Measurements from ENCODE around the gene INHA.

Gene INHA

DNA sequence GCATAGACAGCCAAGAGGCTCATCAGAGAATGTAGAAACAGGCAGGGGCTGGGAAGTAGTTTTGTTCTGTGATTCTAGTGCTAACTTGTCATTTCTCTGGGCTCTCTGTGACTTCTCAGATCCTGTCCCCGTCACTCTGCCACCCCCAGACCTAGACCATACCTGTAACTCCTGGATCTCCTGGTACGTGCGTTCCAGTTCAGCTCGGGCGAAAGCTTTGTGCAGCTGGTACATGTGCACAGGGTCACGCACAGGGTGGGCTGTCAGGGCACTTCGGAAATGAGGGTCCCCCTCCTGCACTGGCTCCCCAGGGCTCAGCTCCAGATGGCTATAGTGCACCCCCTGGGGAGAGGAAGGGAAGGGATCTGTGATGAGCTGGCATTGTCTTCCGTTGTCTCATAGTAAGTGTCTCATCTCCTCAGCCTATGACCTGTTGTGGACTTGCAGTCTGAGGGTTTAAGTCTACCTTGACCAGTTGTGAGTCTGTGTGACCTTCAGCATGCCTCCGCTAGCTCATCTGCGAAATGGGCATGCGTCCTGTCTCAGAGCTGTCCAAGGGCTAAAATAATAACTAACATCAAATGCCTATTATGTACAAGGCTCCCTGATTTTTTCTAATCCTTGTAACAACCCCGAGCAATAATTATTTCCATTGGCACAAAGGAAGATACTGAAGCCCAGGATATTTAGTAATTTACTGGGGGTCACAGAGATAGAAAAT lies 31.2 kb upstream of the INHA start:
- no peak for DNase-seq (ENCODE audit: low read depth)

DNA sequence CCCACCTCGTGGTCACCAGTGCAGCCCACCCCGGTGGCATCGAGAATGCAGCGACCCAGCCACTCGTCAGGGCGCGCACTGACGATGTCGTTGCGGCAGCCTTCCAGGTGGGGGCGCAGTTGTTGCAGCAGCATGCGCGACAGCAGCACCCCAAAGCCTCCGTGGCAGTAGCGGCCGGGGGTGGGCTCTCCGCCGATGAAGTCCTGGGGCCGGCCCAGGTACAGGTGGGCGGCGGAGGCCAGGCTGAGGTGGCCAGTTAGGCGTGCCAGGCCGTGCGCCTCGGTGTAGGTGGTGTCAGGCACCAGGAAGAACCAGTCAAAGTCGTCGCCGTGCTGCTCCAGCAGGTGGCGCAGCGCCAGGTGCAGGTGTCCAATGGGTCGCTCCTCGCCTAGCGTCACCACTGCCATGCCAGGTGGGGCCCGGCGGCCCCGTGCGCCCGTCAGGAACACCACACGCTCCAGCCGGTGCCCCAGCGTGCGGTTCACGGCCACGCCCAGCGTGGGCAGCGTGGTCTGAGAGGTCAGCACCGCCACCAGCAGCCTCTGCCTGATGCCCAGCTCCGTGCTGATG lies 30.4 kb upstream of the INHA start:
- peak; percentile 62 for DNase-seq (ENCODE audit: low read depth)

DNA sequence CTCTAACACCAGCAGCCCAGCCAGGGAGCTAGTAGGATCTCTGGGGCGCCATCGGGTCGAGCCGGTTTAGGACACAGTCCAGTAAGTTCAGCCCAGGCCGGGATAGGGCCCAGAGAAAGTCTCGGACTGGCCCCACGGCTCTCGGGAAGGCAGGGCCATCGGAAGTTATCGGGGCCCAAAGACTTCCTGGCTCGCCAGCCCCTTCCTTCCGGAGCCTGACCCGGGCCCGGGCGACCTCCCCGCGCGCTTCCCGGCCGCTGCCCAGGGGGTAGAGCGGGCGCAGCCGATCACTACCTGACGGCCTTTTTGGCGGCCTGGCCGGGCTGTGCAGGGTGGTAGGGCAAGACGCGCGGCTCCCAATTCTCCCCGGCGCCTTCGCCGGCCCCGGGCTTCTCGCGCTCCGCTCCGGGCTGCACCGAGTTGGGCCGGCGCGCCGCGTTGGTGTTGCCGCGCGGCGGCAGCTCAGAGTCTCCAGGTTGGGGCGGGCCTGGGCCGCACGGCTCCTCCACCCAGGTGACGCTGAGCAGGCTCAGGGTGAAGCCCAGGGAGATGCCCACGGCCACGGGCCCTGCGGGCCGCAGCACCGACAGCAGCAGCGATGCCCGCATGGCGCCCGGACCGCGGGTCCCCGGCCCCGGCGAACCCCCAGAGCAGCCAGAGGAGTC lies 29.0 kb upstream of the INHA start:
- DNase-seq (ENCODE audit: low read depth), result peak; percentile 47

DNA sequence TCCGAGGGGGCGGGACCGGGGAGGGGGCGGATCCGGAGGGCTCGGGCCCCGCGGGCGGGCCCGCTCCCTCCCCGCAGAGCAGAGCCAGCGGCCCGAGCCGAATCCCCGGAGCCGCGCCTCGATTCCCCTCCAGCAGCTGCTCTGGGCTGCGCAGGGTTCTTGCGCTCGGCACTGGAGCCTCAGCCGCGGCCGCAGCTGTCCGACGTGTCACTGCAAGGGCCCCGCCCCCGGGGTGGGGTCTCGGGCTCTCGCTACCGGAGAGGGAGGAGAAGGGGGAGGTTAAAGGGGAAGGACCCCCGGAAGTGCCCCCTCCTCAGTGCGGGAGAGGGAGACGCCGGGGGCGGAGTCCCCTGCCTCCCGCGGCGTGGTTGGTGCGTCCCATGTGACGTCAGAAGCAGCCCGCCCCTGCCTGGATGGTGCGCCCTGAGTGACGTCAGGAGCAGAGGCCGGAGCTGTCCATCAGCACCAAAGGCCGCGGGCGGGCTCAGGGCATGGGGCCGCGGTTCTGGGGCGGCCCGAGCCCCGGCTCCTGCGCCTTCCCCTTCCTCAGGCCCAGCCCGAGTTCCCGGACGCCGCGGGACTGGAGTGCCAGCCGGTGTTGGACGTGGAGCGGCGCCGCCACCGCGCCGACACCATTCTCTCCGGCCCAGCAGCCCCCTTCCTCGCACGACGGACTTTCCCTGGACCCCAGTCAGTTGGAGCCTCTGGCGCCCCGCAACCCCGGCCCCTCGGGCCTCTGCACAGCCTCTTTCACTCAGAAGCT lies 28.3 kb upstream of the INHA start, which contains the start of the genes CHPF and TMEM198:
Gene CHPF (minus strand): TSS at position 214 of the 763 bp plus-strand sequence. CDS start 271 bp downstream, outside the sequence.
Gene TMEM198 (plus strand): TSS at position 433 of the 763 bp plus-strand sequence. CDS start 700 bp downstream, outside the sequence.
- DNase-seq (ENCODE audit: low read depth), result peak; percentile 97

DNA sequence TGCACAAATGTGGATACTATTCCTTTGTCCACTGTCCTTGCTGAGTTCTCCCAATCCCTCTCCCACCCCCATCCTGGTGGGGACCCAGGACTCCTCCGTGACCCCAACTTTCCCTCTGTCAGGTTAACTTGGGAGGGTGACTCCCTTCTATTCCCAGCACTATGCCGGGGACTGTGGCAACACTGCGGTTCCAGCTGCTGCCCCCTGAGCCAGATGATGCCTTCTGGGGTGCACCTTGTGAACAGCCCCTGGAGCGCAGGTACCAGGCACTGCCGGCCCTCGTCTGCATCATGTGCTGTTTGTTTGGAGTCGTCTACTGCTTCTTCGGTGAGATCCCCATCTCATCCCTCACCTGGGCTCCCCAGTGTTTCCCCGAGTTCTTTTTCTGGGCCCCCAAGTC lies 27.5 kb upstream of the INHA start:
- no peak for DNase-seq (ENCODE audit: low read depth)

DNA sequence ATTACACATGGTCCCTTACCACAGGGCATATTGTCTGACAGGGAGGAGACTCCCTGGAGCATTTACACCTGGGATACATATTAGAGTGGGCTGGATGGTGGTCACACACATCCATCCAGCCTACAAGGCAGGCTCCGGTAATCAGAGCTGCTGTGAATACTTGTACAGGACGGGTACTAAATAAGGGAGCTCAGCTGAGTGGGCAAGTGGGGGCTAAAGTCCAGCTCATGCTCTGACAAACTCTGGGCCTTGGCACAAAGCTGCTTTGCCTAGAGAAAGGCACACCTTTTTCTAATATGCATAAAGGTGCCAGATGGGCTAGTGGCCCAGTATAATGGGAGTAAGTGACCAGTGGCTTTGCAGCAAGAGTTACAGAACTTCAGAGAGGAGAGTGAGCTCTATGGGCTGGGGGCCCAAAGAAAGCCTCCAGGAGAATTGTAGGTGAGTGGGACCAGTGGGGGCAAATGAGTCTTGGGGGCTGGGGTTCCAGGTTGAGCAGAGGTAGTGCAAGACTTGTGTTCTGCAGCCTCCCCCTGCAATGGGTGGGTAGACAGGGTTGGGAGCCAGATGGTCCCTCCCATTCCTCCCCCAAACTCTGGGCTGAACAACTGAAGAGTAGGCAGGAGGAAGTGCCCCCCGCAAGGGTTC lies 26.7 kb upstream of the INHA start:
- DNase-seq (ENCODE audit: low read depth), result no peak

DNA sequence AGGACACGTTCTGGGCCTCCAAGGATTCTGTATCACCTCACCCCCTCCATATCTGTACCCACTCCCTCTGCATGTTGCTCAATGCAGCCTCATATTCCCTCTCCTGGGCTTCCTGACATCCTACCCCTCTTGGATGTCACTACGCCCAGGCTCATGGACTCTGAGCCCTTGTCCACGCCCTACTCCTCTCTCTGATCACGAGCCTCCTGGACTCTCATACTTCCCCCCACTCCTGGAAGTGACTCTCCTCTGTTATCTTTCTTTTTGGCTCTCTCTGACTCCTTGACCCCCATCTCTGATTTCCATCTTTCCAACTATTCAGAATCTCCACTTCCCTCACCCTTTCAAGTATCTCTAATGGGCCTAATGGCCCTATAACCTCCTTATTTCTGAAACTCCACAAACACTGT lies 26.2 kb upstream of the INHA start:
- no peak for DNase-seq (ENCODE audit: low read depth)

DNA sequence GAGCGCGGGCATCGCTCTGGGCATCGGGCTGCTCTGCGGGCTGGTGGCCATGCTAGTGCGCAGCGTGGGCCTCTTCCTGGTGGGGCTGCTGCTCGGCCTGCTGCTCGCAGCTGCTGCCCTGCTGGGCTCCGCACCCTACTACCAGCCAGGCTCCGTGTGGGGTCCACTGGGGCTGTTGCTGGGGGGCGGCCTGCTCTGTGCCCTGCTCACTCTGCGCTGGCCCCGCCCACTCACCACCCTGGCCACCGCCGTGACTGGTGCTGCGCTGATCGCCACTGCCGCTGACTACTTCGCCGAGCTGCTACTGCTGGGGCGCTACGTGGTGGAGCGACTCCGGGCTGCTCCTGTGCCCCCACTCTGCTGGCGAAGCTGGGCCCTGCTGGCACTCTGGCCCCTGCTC lies 24.5 kb upstream of the INHA start:
- DNase-seq (ENCODE audit: low read depth), result no peak

DNA sequence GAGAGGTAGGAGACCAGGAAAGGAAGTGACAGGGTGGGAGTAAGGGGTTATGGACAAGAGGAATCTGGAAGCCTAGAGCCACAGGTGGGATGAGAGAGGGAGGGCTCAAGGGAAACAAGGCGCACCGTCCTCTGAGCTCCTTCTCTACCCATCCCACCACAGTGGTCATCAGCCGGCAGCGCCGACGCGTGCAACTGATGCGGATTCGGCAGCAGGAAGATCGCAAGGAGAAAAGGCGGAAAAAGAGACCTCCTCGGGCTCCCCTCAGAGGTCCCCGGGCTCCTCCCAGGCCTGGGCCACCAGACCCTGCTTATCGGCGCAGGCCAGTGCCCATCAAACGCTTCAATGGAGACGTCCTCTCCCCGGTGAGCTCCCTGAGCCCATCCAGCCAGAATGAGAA lies 23.1 kb upstream of the INHA start:
- DNase-seq (ENCODE audit: low read depth), result no peak

DNA sequence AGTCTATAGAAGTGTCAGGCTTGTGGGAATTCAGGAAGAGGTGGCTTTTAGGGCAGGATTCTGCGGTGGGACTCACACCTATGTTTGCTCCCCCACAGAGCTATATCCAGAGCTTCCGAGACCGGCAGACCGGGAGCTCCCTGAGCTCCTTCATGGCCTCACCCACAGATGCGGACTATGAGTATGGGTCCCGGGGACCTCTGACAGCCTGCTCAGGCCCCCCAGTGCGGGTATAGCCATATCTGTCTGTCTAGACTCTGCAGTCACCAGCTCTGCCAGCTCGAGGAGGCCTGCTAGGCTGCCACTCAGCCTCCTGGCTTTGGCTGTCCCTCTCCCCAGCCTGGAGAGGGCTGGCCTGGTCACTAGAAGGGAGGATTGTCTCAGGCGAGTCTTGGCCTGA lies 22.5 kb upstream of the INHA start:
- no peak for DNase-seq (ENCODE audit: low read depth)

DNA sequence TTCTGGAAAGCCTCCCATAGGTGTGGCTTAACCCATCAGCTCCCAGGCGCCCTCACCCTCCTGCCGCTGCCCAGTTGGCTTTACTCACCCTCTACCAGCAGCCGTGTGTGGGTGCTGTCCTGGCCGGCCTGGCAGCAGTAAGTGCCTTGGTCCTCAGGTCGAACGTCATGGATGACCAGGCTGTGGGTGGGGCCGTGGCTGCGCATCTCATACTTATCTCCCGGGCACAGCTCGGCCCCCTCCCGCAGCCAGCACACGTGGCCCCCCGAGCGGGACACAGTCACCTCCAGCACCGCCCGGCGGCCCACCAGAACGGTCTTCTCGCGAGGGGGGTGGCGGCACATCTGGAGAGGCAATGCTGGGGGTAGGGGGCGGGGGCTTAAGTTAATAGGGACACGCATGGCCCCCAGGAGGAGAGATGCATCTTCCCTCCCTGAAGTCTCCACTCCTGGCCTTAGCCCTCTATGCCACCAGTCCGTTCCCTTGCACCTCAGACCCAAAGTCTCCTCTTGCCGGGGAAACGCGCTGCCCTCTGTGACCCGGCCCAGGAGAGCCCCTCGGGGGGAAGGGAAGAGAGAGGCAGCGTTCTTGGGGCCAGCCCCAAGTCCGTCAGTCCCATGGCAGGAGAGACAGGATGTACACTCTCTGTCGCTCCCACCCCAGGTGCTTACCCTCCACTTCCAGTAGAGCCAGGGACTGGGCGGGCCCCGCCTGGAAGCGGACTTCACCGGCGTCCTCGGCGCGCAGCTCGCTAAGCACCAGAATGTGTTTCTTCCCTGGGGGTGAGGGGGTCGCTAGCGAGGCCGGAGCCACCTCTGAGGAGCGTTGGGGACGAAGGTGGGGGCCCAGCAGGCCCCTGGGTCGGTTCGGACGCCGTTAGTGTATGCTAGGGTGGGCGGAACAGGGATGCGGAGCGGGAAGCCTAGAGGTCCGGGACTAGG lies 20.4 kb upstream of the INHA start:
- DNase-seq (ENCODE audit: low read depth), result peak; percentile 34

DNA sequence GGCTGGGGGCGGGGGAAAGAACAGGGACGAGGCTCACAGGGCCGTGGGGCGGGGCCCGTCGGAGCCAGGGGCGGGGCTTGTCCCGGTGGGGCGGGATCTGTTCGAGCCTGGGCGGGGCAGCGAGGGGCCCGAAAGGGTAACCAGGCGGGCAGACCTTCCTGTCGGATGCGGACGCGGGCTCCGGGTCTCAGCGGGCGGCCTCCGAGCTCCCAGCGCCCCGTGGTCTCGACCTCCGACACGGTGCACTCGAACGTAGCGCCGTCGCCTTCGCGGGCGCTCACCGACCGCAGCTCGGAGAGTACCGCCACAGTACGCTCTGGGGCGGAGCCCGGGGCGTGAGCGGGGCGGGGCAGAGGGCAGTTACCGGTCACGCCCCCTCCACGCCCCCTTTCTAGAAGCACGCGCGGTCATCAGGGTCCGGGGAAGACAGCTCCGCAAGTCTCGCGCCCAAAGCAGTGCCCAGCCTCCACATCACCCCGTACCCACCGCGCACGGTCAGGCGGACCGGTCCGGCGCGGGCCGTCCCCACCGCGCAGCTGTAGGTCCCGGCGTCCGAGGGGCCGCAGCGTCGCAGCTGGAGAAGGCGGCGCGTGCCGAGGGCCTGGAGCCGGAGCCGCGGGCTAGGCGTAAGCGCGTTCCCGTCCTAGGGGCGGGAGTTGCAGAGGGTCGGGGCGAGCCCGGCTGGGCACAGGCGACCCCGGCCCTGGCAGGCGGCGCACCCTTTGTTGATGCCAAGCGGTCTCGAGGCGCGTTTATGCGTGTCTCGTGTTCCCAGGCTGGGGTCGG lies 19.5 kb upstream of the INHA start:
- peak; percentile 78 for DNase-seq (ENCODE audit: low read depth)

DNA sequence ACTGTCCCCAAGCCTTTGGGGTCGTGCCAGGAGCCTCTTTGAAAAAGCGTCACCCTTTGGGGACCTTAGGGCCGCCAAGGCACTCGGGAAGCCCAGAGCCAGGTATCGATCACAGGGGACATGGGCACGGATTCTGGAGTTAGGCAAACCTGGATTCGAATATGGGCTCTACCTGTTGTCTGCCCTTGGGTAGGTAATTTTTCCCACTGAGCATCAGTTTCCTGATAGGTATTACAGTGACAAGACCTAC lies 19.0 kb upstream of the INHA start:
- no peak for DNase-seq (ENCODE audit: low read depth)

DNA sequence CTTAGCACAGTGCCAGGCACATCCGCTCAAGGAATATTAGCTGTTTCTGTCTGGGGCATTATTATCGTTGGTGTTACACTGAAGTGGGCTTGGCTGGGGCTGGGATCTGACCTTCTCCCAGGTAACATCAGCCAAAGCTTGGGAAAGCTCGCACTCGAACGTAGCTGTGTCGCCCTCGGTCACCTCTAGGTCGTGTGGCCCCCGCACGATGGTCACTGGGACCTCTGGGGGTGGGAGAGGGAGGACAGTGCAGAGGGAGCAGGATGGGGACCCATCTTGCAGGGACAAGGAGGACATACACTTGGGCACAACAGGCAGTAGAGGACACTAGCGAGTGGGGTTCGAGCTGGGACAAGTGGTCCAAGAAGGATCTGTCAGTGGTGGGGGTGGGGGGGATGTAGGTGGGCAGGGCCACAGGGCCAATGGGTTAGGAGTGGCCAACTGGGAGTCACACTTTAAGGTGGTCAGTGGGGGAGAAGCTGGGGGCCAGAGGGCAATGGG lies 18.6 kb upstream of the INHA start:
- no peak for DNase-seq (ENCODE audit: low read depth)

DNA sequence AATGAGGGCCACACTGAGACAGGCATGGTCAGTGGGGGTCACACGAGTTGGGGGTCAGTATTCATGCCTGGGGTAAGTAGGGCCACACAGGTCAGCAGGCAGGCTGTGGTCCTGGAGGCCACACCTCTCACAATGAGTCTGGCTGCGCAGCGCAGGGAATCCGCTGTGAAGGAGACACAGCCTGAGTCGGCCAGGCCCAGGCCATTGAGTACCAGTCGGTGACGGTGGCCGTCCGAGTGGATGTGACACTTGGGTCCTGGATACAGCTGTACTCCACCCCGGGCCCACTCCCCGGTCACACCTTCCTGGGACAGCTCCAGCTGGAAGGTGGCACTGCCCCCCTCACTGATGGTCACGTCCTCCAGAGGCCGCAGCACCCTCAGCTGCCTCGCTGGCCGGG lies 17.8 kb upstream of the INHA start:
- no peak for DNase-seq (ENCODE audit: low read depth)

DNA sequence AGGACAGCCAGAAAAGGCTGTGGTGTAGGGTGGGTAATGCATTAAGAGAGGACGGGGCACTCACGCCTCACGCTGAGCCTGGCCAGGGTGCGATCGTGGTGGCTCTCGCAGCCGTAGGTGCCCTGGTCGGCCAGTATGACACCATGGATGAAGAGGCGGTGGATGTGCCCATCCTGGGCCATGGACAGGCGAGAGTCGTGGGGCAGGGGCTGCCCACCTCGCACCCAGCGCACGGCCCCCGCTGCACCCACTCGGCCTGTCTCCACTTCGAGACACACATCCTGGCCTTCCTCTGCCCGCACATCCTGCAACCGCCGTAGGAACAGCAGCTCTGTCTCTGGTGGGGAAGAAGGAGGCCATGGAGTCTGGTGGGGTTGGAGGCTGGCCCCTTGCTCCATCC lies 16.2 kb upstream of the INHA start:
- DNase-seq (ENCODE audit: low read depth), result no peak

DNA sequence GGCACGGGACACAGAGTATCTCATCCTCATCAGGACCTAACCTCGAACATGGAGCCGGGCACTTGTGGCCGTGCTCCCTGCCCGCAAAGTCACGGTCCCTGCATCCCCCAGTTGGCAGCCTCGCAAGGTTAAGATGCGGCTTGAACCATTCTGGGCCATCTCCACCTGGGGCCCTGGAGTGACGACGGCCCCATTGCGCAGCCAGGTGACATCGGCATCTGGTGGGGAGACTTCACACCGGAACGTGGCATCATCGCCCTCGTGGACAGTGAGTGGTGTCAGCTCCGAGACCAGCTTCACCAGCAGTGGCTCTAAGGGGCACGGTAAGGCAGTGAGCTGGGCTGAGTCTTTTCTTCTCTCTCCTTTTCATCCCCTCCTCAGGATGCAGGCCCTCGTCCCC lies 15.7 kb upstream of the INHA start:
- no peak for DNase-seq (ENCODE audit: low read depth)

DNA sequence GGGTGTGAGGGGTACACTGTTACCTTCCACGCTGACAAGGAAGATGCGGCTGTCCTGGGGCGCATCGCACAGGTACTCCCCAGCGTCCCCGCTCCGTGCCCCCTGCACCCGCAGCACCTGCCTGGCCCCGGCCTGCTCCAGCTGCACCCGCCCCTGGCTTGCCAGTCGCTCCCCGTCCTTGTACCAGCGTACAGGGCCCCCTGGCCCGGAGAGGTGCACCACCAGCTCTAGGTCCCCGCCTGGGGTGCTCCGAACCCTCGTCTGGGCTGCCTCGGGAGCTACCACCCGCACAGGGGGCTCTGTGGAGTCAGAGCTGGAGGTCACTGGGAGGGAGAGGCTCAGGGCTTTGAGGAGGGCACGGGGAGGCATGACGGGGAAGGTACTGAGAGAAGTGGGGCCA lies 14.8 kb upstream of the INHA start:
- DNase-seq (ENCODE audit: low read depth), result no peak

DNA sequence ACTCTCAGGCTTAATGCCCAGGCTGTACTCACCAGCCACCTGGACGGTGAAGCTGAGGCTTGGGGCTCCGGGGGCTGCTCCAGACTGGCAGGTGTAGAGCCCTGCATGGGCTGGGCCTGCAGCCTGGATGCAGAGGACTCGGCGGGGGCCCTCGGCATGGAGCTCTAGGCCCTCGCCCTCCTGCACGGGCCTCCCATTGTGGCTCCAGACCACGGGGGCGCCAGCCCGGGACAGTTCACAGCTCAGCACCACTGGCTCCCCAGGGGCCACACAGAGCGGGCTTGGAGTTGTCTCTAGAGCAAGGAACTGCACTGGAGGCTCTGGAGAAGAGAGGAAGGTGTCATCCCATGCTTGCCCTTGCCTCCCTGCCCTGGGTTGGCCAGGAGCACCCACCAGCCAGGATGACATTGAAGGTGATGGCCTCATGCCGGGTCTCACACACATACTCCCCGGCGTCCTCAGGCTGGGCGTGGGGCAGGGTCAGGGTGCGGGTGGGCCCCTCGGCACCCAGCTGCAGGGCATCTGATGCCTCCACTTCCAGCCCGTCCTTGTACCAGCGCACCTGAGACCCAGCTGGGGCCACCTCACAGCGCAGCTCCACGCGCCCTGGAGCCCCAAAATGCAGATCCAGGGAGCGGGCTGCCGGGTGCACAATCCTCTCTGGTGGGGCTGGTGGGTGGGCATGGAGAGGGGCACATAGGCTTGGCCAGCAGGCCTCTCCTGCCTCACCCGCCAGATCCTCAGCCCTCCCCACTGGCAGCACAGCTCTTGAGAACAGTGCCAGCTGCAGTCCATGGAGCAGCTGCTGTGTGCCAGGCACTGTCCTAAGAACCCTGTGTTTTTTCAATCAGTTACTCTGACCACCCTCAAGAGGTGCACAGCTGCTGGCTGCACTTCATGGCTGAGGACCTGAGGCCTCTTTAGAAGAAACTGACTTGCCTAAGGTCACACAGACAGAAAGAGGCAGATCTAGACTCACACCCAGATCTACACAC lies 14.0 kb upstream of the INHA start:
- DNase-seq (ENCODE audit: low read depth), result no peak
